Left renal cortex interstitium (tissue), 4 donors: ENCODE results near the gene ARFIP2. TPM values are rescaled to one million over a fixed set of nuclear protein-coding genes. Genes with fewer than 3 reads are reported as not detected.
A peak's percentile ranks its signal among the peaks of the same experiment; 100 is the strongest.

Source experiments
- DNase-seq, 4 donors: peaks; one replicate each; pipeline ENCODE4 v3.0.0-alpha.2; 2013; ENCODE audit warnings: low read depth in 4 of 4, low spot score in 2 of 4, missing footprints in 1 of 4
- polyA plus RNA-seq, 4 donors: library from polyadenylated mRNA; unstranded; fragments of 120-200 nt; gene quantifications; one replicate each; pipeline ENCODE4 v1.2.1, GENCODE V29; 2013; ENCODE audit not compliant: insufficient read length in 4 of 4

The ARFIP2 gene
- polyA plus RNA-seq, 4 donors = 60.4 to 84.0 (median 70.5) TPM

- no peak for DNase-seq
These were observed 32.6 kb downstream of the ARFIP2 start for GRCh38 chr11:6448574-6448973.

GRCh38 chr11:6443269-6444003 is 37.7 kb downstream of the ARFIP2 start:
- no peak for DNase-seq

- no peak for DNase-seq
These were observed 38.7 kb downstream of the ARFIP2 start for GRCh38 chr11:6442441-6442840.

GRCh38 chr11:6440906-6441358 is 40.2 kb downstream of the ARFIP2 start, which contains the start of gene HPX:
Gene HPX (minus strand): TSS chr11:6440987. CDS start chr11:6440963, 24 bp downstream.
- DNase-seq = no peak

GRCh38 chr11:6438979-6439571 is 42.1 kb downstream of the ARFIP2 start:
- peak in 1 of 4 donors; percentile 25 for DNase-seq

- no peak for DNase-seq
These were observed 43.1 kb downstream of the ARFIP2 start for GRCh38 chr11:6437993-6438392.

GRCh38 chr11:6437423-6437822 is 43.7 kb downstream of the ARFIP2 start:
- DNase-seq = no peak

GRCh38 chr11:6433998-6434660 is 47.0 kb downstream of the ARFIP2 start:
- DNase-seq = no peak

- DNase-seq = no peak
These were observed 49.3 kb downstream of the ARFIP2 start for GRCh38 chr11:6431861-6432260.

- no peak for DNase-seq
These were observed 53.6 kb downstream of the ARFIP2 start for GRCh38 chr11:6427516-6427915.

Other genes starting within 250 kb of the ARFIP2 start
- 10 to 100 TPM; 37.7 to 76.2 (median 56.7) TPM for gene FHIP1B, start 246.7 kb downstream of the ARFIP2 start, polyA plus RNA-seq
- gene CNGA4, start 242.2 kb downstream of the ARFIP2 start, polyA plus RNA-seq = under 1 TPM in 3 of 4 donors, not detected in 1; 0.23 to 0.34 (median 0.27) TPM
- gene CCKBR, start 221.5 kb downstream of the ARFIP2 start, polyA plus RNA-seq = 1 to 10 TPM in 1 of 4 donors, under 1 TPM in 3; 0.28 to 1.1 (median 0.67) TPM
- 10 to 100 TPM; 13.3 to 25.4 (median 18.4) TPM for gene CAVIN3, start 160.8 kb downstream of the ARFIP2 start, polyA plus RNA-seq
- 10 to 100 TPM; 31.8 to 35.9 (median 35.4) TPM for gene SMPD1, start 90.9 kb downstream of the ARFIP2 start, polyA plus RNA-seq
- gene APBB1, start 62.2 kb downstream of the ARFIP2 start, polyA plus RNA-seq = 10 to 100 TPM; 49.1 to 71.1 (median 59.7) TPM
- gene HPX, start 40.3 kb downstream of the ARFIP2 start, polyA plus RNA-seq = 1 to 10 TPM; 1.7 to 8.6 (median 5.9) TPM
- 10 to 100 TPM; 16.7 to 31.9 (median 23.6) TPM for gene TRIM3, start 7.4 kb downstream of the ARFIP2 start, polyA plus RNA-seq
- gene TIMM10B, start 170 bp upstream of the ARFIP2 start, polyA plus RNA-seq = 10 to 100 TPM; 36.3 to 38.9 (median 38.3) TPM
- gene DNHD1, start 15.9 kb upstream of the ARFIP2 start, polyA plus RNA-seq = 10 to 100 TPM in 2 of 4 donors, 1 to 10 TPM in 2; 4.1 to 14.4 (median 9.3) TPM
- gene RRP8, start 122.3 kb upstream of the ARFIP2 start, polyA plus RNA-seq = 10 to 100 TPM; 18.0 to 26.5 (median 24.0) TPM
- gene ILK, start 122.4 kb upstream of the ARFIP2 start, polyA plus RNA-seq = 100 to 1,000 TPM; 154 to 165 (median 158) TPM
- gene TAF10, start 130.9 kb upstream of the ARFIP2 start, polyA plus RNA-seq = 100 to 1,000 TPM in 1 of 4 donors, 10 to 100 TPM in 3; 64.8 to 107 (median 78.5) TPM
- 100 to 1,000 TPM in 3 of 4 donors, 10 to 100 TPM in 1; 89.2 to 119 (median 113) TPM for gene TPP1, start 138.1 kb upstream of the ARFIP2 start, polyA plus RNA-seq
- 10 to 100 TPM; 29.8 to 49.5 (median 37.8) TPM for gene DCHS1, start 174.5 kb upstream of the ARFIP2 start, polyA plus RNA-seq
- 10 to 100 TPM; 64.7 to 81.0 (median 72.8) TPM for gene MRPL17, start 202.0 kb upstream of the ARFIP2 start, polyA plus RNA-seq